ENCODE measurements around the gene ARHGAP12.

- no peak for TF ChIP-seq EZH2 (IDR thresholded peaks at IDR 0.05; ENCODE audit: borderline replicate concordance, low read depth, low read length, severe bottlenecking)
- TF ChIP-seq, protein P1, sequence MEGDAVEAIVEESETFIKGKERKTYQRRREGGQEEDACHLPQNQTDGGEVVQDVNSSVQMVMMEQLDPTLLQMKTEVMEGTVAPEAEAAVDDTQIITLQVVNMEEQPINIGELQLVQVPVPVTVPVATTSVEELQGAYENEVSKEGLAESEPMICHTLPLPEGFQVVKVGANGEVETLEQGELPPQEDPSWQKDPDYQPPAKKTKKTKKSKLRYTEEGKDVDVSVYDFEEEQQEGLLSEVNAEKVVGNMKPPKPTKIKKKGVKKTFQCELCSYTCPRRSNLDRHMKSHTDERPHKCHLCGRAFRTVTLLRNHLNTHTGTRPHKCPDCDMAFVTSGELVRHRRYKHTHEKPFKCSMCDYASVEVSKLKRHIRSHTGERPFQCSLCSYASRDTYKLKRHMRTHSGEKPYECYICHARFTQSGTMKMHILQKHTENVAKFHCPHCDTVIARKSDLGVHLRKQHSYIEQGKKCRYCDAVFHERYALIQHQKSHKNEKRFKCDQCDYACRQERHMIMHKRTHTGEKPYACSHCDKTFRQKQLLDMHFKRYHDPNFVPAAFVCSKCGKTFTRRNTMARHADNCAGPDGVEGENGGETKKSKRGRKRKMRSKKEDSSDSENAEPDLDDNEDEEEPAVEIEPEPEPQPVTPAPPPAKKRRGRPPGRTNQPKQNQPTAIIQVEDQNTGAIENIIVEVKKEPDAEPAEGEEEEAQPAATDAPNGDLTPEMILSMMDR (IDR thresholded peaks at IDR 0.05; ENCODE audit: borderline replicate concordance, extremely low read depth, low read length, poor library complexity, severe bottlenecking), result no peak
Observed at GRCh38 chr10:31887850-31888249, 40.8 kb downstream of the ARHGAP12 start.

Measured in DND-41 (cell line).